Right ventricle myocardium superior (tissue), 1 donor: ENCODE measurements around the gene MTHFSD. TPM values are rescaled to one million over a fixed set of nuclear protein-coding genes. Genes with fewer than 3 reads are reported as not detected.

Experiments used
- ATAC-seq: fragments of 200-7000 bp; cut with Tn5 transposase; one replicate; pipeline ENCODE4 v1.9.1; 2020; ENCODE audit warnings: mild to moderate bottlenecking; ENCODE audit not compliant: poor library complexity
- DNase-seq: peaks from one replicate; pipeline ENCODE4 v3.0.0-alpha.2; 2020
- intact Hi-C: fragments of 100-400 bp; cut with DNase I; formaldehyde crosslinking; loops from one replicate; pipeline ENCODE4 v1.11.2; 2022
- total RNA-seq: library from RNA; stranded (reverse); fragmentation: NEBNext Ultra II Directional; extraction: Animal tissue kit (Norgen Biotek cat#: 25700); gene quantifications from one replicate; pipeline ENCODE4 v1.2.1, GENCODE V29; 2021
- donor health status: DM: no; HTN: yes; CAD: no; lungs with severe emphysema.

The MTHFSD gene
- total RNA-seq, 1 donor from 2014 or later: 9.6 TPM

- ATAC-seq: no peak
- DNase-seq: no peak
- intact Hi-C loops: no loop called here
Observed at GRCh38 chr16:86521236-86522197, 33.5 kb downstream of the MTHFSD start.

- ATAC-seq (no peak), DNase-seq (no peak)
- intact Hi-C loops: no loop called here
Observed at GRCh38 chr16:86520317-86521210, 34.5 kb downstream of the MTHFSD start.

GRCh38 chr16:86519649-86520316 lies 35.3 kb downstream of the MTHFSD start:
- DNase-seq (peak; percentile 77), ATAC-seq (peak; percentile 69)
- intact Hi-C loops: loop anchor here (5.0 to 10.0 kb wide), 2 partner anchors 177 to 695 kb away; no protein-coding TSS in a partner anchor

GRCh38 chr16:86519007-86519648 lies 35.9 kb downstream of the MTHFSD start:
- intact Hi-C loops: loop anchor here (5.0 to 10.0 kb wide), 2 partner anchors 177 to 694 kb away; no protein-coding TSS in a partner anchor
- no peak for DNase-seq

GRCh38 chr16:86517652-86518258 lies 37.3 kb downstream of the MTHFSD start:
- intact Hi-C loops: loop anchor here (1.0 to 10.0 kb wide), 3 partner anchors 175 to 693 kb away; no protein-coding TSS in a partner anchor
- peak; percentile 76 for DNase-seq
- peak; percentile 86 for ATAC-seq

More at GRCh38 chr16:86519007-86519648, 35.9 kb downstream of the MTHFSD start:
- no peak for ATAC-seq

- intact Hi-C loops: loop anchor here (5.0 to 10.0 kb wide), 2 partner anchors 175 to 692 kb away; no protein-coding TSS in a partner anchor
- ATAC-seq (no peak), DNase-seq (no peak)
Observed at GRCh38 chr16:86517033-86517432, 38.0 kb downstream of the MTHFSD start.

- no peak for DNase-seq
- no peak for ATAC-seq
- intact Hi-C loops: loop anchor here (5.0 to 10.0 kb wide), 2 partner anchors 174 to 692 kb away; no protein-coding TSS in a partner anchor
Observed at GRCh38 chr16:86516623-86517003, 38.4 kb downstream of the MTHFSD start.

- intact Hi-C loops: loop anchor here (5.0 to 10.0 kb wide), 2 partner anchors 174 to 691 kb away; no protein-coding TSS in a partner anchor
- ATAC-seq (no peak), DNase-seq (peak; percentile 14)
Observed at GRCh38 chr16:86515777-86516622, 39.0 kb downstream of the MTHFSD start.

- DNase-seq (no peak), ATAC-seq (no peak)
- intact Hi-C loops: loop anchor here (5.0 to 10.0 kb wide), 2 partner anchors 173 to 691 kb away; no protein-coding TSS in a partner anchor
Observed at GRCh38 chr16:86515413-86515776, 39.6 kb downstream of the MTHFSD start.

- DNase-seq: no peak
- no peak for ATAC-seq
- intact Hi-C loops: loop anchor here (5.0 to 10.0 kb wide), 2 partner anchors 172 to 690 kb away; no protein-coding TSS in a partner anchor
Observed at GRCh38 chr16:86514481-86515376, 40.3 kb downstream of the MTHFSD start.

GRCh38 chr16:86513471-86514277 lies 41.4 kb downstream of the MTHFSD start:
- ATAC-seq (no peak), DNase-seq (no peak)
- intact Hi-C loops: loop anchor here (10.0 kb wide), 1 partner anchor 689 kb away; no protein-coding TSS in a partner anchor

- DNase-seq: no peak
- intact Hi-C loops: loop anchor here (10.0 kb wide), 1 partner anchor 688 kb away; no protein-coding TSS in a partner anchor
- no peak for ATAC-seq
Observed at GRCh38 chr16:86512860-86513470, 42.1 kb downstream of the MTHFSD start.

GRCh38 chr16:86512301-86512859 lies 42.7 kb downstream of the MTHFSD start:
- intact Hi-C loops: loop anchor here (10.0 kb wide), 1 partner anchor 688 kb away; no protein-coding TSS in a partner anchor

More at GRCh38 chr16:86512301-86512859, 42.7 kb downstream of the MTHFSD start:
- DNase-seq (no peak), ATAC-seq (no peak)
